NCI-H345 (cell line): ENCODE measurements around the gene AXL.
A peak's percentile ranks its signal among the peaks of the same experiment; 100 is the strongest.

Experiments
- DNase-seq: peaks from one replicate; lab custom pipeline; 2025; lab: John Stamatoyannopoulos, UW

Gene AXL

DNA sequence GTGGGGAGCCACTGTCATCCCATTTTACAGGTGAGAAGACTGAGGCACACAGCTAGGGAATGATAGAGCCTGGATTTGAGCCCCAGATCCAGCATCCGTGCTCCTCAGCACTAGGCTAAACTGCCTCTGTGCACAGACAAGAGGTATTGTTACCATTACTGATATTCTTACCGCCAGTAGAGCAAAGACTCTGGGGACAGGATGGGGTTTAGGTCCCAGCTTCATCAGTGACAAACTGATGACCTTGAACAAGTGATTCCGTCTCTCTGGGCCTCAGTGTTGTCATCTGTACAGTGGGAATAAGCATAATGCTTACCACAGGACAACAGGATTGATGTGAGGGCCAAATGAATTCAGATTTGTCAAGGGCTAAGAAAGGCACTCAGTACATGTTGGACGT, 16.5 kb downstream of the AXL start:
- DNase-seq = no peak

DNA sequence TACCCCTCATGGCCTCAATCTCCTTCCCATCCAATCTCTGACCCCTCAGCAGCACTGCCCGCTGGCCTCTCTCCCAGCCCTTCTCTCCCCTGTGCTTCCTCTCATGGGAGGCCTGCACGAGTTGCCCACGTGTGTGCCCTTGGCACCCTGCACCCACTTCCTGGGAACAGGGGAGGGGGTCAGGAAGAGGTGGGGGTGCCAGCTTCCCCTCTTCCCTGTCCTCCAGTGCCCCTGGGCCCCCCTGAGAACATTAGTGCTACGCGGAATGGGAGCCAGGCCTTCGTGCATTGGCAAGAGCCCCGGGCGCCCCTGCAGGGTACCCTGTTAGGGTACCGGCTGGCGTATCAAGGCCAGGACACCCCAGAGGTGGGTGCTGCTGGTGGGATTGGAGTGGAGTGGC, 19.2 kb downstream of the AXL start:
- DNase-seq = no peak

DNA sequence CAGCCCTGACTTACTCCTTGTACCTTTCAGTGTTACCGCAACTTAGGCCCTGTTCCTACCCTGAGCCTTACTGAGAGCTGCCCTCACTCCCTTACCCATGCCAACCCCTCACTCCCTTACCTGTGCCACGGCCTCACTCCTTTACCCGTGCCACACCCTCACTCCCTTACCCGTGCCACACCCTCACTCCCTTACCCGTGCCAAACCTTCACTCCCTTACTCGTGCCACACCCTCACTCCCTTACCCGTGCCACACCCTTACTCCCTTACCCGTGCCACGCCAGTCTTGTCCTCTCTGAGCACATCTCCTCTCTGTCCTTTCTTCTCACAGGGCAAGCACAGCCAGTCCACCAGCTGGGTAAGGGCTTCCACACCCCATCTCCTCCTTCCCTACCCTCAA, 20.3 kb downstream of the AXL start:
- no peak for DNase-seq

DNA sequence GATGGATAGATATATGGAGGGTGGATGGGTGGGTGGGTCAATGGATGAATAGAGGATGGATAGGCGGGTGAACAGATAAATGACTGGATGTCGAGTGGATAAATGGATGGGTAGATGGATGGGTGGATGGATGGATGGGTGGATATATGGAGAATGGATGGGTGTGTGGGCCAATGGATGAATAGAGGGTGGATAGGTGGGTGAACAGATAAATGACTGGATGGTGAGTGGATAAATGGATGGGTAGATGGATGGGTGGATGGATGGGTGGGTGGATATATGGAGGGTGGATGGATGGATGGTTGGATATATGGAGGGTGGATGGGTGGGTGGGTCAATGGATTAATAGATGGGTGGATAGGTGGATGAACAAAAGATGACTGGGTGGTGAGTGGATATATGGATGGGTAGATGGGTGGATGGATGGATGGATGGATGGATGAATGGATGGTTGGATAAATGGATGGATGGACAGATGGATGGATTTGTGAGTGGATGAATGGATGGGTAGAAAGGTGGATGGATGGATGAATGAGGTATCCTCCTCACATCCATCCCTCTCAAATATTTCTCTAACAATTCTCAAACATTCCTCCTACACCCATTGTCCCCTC, 21.0 kb downstream of the AXL start:
- no peak for DNase-seq

DNA sequence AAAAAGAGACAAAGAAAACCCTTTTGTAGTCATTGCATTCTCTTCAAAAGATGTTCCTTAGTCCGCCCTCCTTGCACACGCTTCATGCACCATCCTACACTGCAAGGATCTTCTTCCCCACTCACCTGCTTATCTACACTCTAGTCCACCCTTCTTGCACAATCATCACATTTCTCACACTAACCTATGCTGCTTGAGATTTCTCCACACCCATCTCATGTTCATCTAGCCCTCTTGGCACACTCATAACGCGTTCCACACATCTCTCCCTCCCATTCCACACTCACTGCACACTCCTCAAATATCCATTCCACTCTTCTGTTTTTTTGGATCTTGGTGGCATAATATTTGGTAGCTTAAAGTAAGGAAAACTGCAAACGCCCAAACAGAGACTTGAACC, 22.8 kb downstream of the AXL start:
- DNase-seq = no peak

DNA sequence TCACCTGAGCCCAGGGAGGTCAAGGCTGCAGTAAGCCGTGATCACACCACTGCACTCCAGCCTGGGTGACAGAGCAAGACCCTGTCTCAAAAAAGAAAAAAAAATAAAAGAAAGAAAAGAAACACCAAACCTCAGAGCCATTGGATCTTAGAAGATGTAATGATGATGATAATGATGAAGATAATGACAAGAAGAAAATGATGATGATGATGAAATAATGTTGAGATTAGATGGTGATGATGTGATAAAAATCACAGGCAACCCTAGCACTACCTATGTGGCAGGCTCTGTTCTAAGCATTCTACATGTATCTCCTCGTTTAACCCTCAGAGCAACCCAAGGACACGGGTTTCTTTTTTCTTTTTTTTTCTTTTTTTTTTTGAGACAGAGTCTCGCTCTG, 25.1 kb downstream of the AXL start:
- DNase-seq = no peak

DNA sequence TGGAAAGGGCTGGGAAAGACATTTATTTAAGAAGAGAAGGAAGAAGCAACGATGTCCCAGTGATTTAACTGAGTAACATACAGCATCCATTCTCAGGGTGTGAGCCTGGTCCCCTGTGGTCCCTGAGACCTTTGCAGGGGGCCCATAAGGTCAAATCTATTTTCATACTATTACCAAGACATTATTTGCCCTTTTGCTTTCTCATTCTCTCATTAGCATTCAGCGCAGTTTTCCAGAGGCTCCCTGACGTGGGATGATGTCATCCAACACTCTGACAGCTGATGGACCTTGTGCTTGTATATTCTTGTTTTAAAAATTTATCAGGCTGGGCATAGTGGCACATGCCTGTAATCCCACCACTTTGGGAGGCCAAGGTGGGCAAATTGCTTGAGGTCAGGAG, 26.8 kb downstream of the AXL start:
- DNase-seq = no peak

DNA sequence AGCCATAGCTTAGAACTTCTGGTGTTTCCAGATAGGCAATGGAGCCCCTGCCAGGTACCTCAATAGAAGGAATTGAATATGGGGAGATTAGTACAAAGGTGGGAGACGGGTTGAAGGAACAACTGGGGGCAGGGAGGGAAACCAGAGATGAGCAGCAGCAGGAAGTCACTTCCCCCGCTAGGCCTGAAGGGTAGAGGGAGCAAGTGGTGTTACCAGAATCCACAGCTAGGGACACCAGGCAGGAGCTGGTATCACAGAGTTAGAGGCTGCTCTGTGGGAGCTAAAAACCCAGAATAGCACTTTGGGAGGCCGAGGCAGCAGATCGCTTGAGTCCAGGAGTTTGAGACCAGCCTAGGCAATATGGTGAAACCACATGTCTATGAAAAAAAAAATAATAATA, 29.9 kb downstream of the AXL start:
- no peak for DNase-seq

DNA sequence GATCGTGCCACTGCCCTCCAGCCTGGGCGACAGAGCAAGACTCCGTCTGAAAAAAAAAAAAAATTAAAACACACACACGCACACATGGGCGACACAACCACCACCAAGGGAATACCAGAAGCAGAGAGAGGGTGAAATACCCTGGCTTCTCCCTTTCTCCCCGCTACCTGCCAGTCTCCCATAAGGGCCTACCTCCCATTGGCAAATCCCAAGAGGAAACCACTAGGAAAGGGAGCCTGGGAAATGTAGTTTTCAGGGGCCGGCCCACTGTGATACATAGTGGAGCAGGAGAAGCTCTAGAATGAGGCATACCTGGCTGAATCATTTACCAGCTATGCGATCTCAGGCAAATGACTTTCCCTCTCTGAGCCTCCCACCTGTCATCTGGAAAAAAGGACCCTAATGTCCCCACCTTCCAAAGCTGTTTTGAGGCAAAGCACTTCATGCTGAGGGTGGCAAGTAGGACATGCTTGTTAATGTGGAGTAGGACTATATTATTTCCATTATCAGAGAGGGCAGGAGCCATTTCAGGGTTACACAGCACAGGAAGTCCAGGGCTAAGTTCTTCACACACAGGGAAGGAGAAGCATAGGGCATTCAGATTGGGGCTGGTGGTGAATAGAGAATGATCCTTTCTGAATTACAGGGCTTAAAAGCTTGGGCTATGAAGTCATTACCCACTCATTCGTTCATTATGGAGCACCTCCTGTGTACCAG, 30.8 kb downstream of the AXL start:
- DNase-seq = no peak

DNA sequence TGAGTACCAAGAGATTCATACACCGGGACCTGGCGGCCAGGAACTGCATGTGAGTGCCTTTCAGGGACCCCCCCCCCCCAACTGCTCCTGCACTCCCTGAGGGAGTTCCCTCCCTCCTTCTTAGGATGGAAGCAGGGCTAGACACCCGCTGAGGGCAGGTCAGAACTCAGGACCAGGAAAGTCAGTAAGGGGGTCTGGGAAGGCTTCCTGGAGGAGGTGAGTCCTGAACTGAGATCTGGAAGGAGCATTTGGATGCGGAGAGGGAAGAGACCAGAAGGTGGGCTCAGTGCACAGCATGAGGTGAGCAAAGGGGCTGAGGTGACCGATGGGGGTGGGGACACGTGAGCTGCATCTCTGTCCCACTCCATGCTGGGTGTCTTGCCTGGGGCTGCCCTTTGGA, 34.6 kb downstream of the AXL start:
- DNase-seq = no peak

DNA sequence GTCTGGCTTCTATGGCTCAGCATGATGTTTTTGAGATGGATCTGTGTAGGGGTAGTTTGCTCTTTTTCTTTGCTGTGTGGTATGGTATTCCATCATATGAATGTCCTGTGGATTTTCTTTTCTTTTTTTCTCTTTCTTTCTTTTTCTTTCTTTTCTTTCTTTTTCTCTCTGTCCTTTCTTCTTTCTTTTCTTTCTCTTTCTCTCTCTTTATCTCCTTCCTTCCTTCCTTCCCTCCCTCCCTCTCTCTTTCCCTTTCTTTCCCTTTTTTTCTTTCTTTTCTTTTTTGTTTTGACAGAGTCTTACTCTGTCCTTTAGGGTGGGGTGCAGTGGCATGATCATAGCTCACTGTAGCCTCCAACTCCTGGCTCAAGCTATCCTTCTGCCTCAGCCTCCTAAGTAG, 36.1 kb downstream of the AXL start:
- DNase-seq = no peak

DNA sequence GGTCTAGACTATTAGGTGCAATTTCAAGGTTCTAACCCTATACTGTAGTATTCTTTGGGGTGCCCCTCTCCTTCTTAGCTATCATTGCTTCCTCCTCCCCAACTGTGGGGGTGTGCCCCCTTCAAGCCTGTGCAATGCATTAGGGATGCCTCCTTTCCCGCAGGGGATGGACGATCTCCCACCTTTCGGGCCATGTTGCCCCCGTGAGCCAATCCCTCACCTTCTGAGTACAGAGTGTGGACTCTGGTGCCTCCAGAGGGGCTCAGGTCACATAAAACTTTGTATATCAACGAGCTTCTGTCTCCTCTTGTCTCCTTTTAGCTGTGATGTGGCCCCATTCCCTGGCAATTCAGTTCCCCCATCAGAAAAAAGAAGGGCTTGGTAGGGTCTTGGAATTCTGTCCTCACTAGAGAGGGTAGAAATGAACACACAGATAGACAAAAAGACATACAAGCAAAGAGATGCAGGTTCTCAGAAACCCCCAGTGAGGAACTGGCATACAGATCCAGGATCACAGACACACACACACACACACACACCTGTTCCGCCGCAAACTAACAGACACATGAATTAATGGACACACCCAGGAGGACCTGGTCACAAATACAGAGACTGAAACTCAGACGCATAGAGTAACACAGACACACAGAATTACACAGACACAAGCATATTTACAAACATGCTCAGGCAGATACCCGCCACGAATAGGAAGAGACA, 42.6 kb downstream of the AXL start:
- DNase-seq = no peak

DNA sequence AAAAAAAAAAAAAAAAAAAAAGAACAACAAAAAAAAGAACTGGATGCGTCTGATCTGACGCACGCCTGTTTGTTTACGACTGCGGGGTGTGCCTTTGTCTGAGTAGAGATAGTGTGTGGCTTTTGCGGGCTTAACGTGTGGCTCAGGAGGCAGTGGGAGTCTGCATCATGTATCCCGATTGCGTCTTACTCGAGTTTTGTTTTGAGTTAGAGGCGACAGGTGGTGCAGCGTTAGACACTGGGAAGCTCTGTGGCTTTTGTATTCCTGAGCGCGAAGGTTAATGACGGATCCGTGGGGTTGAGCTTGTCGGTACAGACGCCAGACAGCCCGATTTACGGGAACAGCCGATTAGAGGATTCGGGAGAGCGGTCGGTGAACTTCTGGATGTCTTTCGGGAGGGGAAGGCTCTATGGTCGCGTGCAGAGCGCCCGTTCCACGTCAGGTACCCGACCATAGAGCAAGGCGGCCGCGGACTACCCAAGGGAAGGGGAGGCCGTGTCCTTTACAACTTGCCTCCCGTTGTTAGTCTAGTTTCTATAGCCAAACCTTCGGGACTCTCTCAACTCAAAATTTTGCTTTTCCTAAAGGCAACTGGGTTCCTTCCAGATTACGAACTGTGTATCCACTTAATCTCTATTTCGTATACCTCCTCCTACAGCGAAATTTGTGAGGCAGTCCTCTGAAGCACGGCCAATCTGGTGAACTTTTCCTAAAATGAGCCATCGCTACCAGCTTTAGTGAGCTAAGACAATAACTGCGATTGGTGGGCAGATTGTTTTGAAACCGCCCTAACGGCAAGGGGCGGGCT, 44.2 kb downstream of the AXL start:
- peak; percentile 26 for DNase-seq

DNA sequence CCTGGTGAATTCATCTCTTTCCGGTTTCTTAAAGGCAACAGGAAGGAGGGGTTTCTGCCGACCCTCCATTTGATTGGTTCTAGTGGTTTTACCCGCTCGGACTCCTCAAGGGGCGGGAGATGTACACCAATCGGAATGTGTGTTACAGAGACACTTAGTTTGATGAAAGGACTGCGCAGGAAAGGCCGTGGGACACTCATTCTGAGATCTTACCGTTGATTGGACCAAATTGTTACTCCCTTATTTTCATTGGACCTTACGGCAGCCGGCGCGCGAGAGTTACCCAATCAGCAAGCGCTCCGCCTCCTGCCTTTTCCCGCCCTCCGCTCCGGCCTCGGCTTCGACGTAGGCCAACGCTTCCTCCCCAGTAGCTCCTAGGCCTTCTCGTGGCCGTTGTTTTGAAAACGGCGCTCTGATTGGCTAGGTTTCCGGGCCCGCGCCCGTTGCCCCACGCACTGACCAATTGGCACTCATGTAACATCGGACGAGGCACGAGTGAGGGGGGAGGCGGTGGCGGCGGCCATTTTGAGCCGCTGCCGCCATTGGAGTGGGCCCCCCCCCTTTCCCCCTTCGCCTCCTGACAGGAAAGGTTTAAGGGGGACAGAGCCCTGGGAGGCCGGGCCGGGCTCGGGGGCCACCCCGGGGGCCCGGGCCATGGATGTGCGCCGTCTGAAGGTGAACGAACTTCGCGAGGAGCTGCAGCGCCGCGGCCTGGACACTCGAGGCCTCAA, 45.0 kb downstream of the AXL start, which contains the start of gene HNRNPUL1:
Gene HNRNPUL1, plus strand, starts transcription at position 523 of the 731 bp plus-strand sequence. Its CDS starts 132 bp downstream, at position 655.
- DNase-seq = peak; percentile 98

DNA sequence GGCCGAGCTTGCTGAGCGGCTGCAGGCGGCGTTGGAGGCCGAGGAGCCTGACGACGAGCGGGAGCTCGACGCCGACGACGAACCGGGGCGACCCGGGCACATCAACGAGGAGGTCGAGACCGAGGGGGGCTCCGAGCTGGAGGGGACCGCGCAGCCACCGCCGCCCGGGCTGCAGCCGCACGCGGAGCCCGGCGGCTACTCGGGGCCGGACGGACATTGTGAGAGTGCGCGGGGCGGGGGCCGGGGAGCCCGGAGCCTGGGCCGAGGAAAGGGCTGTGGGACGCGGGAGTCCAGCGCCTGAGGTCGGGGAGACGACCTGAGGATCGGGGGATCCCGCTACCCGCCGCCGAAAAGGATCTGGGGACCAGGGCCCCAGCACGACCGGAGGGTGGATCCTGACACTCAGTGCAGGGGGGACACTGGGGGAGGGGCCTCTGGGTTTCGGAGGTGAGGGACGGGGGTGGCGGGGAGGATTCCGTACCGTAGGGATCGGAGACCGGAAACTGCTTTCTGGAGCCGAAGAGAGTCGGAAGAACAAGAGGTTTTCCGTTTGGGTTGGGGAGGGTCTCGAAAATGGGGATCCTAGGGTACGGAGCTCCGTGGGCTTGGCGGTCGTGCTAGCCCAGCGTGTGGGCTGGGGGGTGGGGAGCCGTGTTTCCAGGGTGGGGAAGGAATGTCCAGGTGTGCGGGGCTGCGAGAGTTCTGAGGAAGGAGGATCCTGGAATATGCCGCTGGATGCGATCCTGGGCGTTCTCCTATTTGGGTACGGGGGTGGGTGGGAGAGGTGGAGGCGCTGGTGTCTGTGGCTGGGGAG, 45.8 kb downstream of the AXL start:
- DNase-seq = peak; percentile 16

DNA sequence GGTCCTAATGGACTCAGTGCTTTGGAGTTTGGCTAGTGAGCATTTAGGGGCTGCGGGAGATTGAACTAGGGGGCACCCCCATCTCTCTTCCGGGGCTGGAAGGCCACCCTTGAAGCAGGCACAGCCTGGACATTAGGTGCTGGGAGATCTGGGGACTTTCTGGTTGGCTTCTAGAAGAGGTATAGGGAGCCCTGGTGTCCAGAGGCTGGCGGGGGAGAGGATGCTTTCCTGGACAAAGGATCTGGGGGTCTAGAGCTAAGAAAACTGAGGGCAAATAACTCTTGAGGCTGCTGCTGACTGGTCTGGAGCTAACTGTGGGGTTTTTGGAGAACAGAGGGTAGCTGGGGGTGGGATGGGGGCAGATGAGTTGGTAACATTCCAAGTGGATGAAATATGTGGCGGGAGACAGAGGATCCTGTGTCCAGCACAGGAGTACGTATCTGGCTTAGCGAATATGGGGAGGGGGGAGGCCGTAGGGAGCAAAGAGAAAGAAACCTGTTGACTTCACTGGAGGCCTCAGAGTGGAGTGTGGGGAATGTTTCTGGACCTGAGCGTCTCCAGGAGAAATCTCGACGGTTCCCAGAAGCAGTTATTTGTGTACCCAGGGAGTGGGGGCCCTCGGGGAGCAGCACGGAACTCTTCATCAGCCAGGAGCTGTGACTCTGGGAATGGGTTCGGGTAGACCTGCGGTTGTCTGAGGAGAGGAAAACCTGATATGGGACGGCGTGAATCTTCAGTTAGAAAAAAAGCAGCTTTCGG, 46.6 kb downstream of the AXL start:
- no peak for DNase-seq

DNA sequence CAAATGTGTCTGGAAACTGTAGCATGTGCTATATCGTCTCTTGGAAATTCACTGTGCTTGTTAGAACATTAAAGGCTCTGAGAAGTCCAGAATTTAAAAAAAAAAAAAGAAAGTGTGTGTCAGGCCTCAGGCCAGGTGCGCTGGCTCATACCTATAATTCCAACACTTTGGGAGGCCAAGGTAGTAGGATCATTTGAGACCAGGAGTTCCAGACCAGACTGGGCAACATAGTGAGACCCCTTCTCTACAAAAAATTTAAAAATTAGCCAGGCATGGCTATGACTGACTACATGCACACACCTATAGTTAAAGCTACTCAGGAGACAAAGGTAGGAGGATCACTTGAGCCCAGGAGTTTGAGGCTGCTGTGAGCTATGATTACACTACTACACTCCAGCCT, 50.0 kb downstream of the AXL start:
- no peak for DNase-seq

DNA sequence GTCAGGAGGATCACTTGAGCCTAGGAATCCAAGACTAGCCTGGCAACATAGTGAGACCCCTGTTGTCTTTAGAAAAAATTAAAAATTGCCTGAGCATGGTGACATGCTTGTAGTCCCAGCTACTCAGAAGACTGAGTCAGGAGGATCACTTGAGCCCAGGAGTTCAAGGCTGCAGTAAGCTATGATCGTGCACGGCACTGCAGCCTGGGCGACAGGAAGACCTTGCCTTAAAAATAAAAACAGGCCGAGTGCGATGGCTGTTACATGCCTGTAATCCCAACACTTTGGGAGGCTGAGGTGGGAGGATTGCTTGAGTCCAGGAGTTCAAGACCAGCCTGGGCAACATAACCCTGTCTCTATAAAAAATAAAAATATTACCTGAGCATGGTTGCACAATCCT, 50.5 kb downstream of the AXL start:
- no peak for DNase-seq

DNA sequence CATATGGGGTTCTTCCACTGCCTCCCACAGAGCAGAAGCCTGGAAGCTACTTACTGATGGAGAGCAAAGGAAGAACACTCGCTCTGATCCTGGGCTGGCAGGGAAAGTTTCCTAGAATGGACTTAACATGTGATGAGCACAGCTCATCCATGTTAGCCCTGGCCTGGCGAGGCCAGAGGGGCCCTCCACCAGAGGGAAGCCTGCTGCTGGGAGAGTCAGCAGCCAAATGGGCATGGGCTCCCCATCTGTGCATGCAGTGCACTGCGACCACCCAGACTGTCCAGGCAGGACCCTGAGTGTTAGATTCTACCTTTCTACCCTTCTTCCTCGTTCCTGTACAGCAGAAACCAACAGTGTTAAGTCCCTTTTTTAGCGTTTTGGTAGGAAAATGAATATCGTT, 54.1 kb downstream of the AXL start:
- DNase-seq = no peak

DNA sequence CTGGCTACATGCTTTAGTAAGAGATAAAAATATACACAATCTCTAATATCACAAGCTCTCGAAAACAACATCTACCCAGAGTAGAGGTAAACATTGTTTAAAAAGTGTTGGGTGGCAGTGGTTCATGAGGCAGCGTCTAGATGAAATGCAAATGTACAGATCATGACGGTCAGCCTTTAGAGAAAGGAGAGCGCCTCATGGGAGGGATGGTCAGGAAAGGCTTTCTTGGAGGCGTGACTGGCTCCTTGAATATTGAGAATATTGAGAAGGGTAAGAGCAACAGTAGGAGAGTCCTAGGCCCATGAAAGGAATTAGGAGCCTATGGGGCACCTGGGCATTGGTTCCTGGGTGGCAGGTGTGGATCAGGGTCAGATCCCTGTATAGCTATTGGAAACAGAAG, 55.8 kb downstream of the AXL start:
- no peak for DNase-seq
